SW 1271 (cell line): Measurements from ENCODE around the gene RPS3.
"Not testable (repeated sequence)": the region's sequence is repeated elsewhere in the genome, so short reads cannot be mapped to it uniquely, and the experiment has no call there.

Experiments
- DNase-seq, 2 experiments: peaks; one replicate each; lab custom pipeline; 2025; lab: John Stamatoyannopoulos, UW

The RPS3 gene

GRCh38 chr11:75399344-75400145 lies at the start of gene RPS3:
RPS3 (plus strand) TSS chr11:75399518; CDS start chr11:75399548, 30 bp downstream.
- peak; percentile 76 to 94 for DNase-seq

- DNase-seq: no peak
Measured at GRCh38 chr11:75349521-75350116, 49.7 kb upstream of the RPS3 start.

- no peak for DNase-seq
Measured at GRCh38 chr11:75350122-75350742, 49.1 kb upstream of the RPS3 start.

- DNase-seq: no peak
Measured at GRCh38 chr11:75350743-75351540, 48.4 kb upstream of the RPS3 start.

GRCh38 chr11:75351541-75351790 lies 47.9 kb upstream of the RPS3 start, which contains the start of gene ARRB1:
ARRB1 (minus strand) TSS chr11:75351661; CDS start chr11:75351607, 54 bp downstream.
- no peak for DNase-seq

GRCh38 chr11:75351791-75352587 lies 47.3 kb upstream of the RPS3 start:
- DNase-seq: no peak

- no peak for DNase-seq
Measured at GRCh38 chr11:75352588-75353206, 46.6 kb upstream of the RPS3 start.

- no peak for DNase-seq
Measured at GRCh38 chr11:75355051-75355450, 44.3 kb upstream of the RPS3 start.

GRCh38 chr11:75356613-75357012 lies 42.7 kb upstream of the RPS3 start:
- no peak for DNase-seq

GRCh38 chr11:75362285-75362684 lies 37.0 kb upstream of the RPS3 start:
- not testable (repeated sequence) for DNase-seq

- no peak for DNase-seq
Measured at GRCh38 chr11:75365711-75366181, 33.6 kb upstream of the RPS3 start.

- DNase-seq: not testable (repeated sequence)
Measured at GRCh38 chr11:75366826-75367225, 32.5 kb upstream of the RPS3 start.

- DNase-seq: no peak
Measured at GRCh38 chr11:75369560-75370255, 29.6 kb upstream of the RPS3 start.

GRCh38 chr11:75371949-75372876 lies 27.1 kb upstream of the RPS3 start:
- peak in 1 of 2 experiments; percentile 14 for DNase-seq

GRCh38 chr11:75373201-75373600 lies 26.1 kb upstream of the RPS3 start:
- DNase-seq: no peak

GRCh38 chr11:75374646-75375045 lies 24.7 kb upstream of the RPS3 start:
- no peak for DNase-seq

- no peak for DNase-seq
Measured at GRCh38 chr11:75375626-75376025, 23.7 kb upstream of the RPS3 start.

GRCh38 chr11:75376175-75376574 lies 23.1 kb upstream of the RPS3 start:
- DNase-seq: no peak

GRCh38 chr11:75378776-75379175 lies 20.5 kb upstream of the RPS3 start:
- not testable (repeated sequence) for DNase-seq
